Subcutaneous adipose tissue (tissue), 4 donors: ENCODE data around the gene TMEM14B. TPM values are rescaled to one million over a fixed set of nuclear protein-coding genes. Genes with fewer than 3 reads are reported as not detected.

Source experiments
- CTCF ChIP-seq: fragments of 450-650 bp; IDR thresholded peaks from one replicate; pipeline ENCODE4 v1.5.1; 2016; ENCODE audit warnings: low read depth, mild to moderate bottlenecking, control low read depth, antibody characterized with exemption, moderate library complexity
- total RNA-seq, 4 donors: library from RNA; depleted of rRNA; stranded (reverse); fragments of >200 nt; gene quantifications; one replicate each; pipeline ENCODE4 v1.1.0, GENCODE V29; 2016

Gene TMEM14B
- total RNA-seq, 4 donors from 2014 or later = 67.7 to 93.4 (median 89.6) TPM

DNA sequence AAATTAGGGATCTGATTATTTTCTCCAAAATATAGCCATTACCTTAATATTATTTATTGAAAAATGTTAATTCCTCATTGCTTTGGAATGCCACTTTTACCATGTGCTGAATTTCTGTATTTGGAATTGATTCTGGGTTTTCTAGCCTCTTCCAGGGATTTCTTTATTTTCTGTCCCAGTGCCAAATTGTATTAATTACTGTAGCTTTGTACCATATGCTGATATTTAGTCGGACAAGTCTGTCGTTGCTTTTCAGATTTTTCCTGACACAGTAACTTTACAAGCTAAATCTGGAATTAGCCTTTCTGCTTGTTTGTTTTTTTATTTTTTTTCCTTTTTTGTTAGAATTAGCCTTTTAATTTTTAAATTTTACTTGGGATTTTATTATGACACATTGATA is 10.9 kb upstream of the TMEM14B start:
- no peak for TF ChIP-seq CTCF

GRCh38 chr6:10740061-10740460 is 7.5 kb upstream of the TMEM14B start:
- TF ChIP-seq CTCF = no peak

DNA sequence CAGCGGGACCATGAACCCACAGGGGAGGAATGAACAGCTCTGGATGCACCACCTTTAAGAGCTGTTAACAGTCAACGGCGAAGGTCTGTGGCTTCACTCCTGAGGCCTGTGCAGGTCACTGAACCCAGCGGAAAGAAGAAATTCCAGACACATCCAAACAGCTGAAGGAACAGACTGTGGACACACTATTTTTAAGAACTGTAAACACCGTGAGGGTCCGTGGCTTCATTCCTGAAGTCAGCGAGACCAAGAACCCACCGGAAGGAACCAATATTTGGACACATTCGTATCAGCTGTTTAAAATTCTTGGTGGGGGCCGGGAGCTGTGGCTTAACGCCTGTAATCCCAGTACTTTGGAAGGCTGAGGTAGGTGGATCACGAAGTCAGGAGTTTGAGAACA is 5.4 kb upstream of the TMEM14B start:
- TF ChIP-seq CTCF = no peak

DNA sequence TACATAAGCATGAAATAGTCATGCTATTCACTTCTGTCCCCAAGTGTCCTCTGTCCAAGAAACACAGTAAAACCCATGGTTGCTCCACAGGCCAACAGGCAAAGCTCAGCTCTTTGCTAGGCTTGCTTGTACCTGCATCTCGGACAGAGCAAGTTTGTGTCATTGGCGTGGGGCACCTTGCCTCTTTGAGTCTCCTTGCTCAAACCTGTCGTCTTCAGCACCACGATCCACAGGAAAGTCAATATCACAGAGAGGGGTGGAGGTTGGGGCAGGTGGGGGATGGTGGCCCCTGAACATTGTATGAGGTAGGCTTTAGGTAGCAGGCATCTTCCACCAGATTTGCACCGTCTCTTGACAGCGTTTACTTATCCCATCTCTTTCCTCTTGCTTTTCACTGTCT is 4.1 kb upstream of the TMEM14B start:
- TF ChIP-seq CTCF = no peak

DNA sequence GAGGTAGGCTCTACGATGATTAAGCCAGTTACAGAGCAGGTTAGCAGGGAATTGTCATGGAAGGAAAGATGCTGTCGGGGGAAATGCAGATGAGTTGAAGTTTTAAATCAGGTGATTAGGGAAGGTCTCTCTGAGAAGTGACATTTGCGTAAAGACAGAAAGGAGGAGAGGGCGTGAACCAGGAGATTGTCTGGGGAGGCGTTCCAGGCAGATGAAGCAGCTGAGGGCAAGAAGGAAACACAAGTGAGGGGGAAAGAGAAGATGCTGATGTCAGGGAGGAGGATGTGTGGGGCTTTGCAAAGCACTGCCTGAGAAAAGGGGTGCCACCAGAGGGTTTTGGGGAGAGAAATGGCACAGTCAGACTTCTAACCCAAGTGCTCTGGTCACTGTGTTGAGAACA is 2.5 kb upstream of the TMEM14B start:
- no peak for TF ChIP-seq CTCF

DNA sequence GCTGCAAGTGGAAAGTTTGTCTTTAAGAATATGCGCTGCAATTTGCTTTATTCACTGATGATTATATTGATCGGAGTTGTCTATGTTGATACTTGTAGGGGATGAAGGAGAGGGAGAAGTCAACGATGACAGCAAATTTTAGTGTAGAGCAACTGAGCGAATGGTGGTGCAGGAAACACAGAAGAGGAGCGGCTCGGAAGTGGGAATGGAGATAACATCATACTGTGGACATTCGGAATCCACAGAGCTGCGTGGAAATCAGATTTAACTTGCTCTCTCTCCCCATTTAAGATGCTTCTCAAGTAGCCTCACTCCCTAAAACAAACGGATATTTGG is 722 bp upstream of the TMEM14B start:
- no peak for TF ChIP-seq CTCF

DNA sequence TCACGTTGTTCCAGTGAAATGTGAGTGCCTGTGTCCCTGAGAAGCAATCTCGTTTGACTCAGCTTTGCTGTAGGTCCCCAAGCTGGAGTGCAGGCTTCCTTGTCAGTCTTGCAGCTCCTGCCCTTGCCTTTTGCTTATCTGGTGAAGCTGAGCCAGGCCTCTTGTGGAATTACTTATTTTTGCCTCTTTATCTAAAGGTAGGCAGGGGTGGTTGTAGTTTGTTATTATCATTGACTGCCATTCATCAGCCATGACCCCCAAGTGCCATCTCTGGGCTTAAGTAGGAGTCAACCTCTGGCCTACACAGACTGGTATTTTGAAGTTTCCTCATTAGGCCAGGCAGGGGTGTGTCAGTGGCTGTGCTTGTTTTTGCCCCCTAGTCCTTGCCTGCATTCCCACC is 2.1 kb downstream of the TMEM14B start:
- TF ChIP-seq CTCF = no peak

DNA sequence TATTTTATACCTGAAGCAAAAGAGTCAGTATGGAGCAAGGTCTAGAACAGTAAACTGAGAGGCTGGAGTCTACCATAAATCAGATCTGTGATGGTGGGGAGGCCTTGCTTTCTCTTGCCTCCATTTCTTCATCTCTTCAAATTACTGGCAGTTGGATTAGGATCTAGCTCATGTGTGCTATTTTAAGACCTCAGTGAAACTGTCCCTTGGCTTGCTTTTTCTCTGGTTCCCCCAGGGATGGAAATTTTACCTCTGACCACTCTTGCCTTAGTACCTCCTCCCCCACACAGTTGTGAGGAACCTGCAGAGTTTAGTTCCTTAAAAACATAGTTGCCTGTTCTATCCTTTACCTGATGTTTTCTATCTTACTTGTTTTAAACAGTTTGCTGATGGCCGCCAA is 8.5 kb downstream of the TMEM14B start:
- no peak for TF ChIP-seq CTCF
